GM12891 (cell line): ENCODE data around the gene FAM149B1.

ENCODE experiments used
- DNase-seq: peaks from one replicate; pipeline ENCODE4 v3.0.0; 2011; ENCODE audit warnings: low spot score; ENCODE audit not compliant: insufficient read length
- FAIRE-seq: peaks from 2 replicates; lab custom pipeline; 2011; peaks lifted over from hg19 to GRCh38; lab: Jason Lieb, UNC
- PAX5 ChIP-seq: IDR thresholded peaks from 2 replicates; pipeline ENCODE4 v1.6.1; 2011; ENCODE audit warnings: low read length, moderate library complexity, mild to moderate bottlenecking; ENCODE audit not compliant: insufficient read depth, severe bottlenecking
- POLR2A ChIP-seq: IDR thresholded peaks from 2 replicates; pipeline ENCODE4 v1.6.1; 2011; ENCODE audit warnings: low read depth, low read length, control low read depth
- POLR2AphosphoS5 ChIP-seq: IDR thresholded peaks from 2 replicates; pipeline ENCODE4 v1.6.1; 2011; ENCODE audit warnings: low read depth, low read length, control low read depth
- POU2F2 ChIP-seq: IDR thresholded peaks from 2 replicates; pipeline ENCODE4 v1.6.1; 2011; ENCODE audit warnings: low read depth, mild to moderate bottlenecking, control low read depth, low read length, moderate library complexity
- SPI1 ChIP-seq: IDR thresholded peaks from 2 replicates; pipeline ENCODE4 v1.6.1; 2011; ENCODE audit warnings: low read depth, low read length, control low read depth
- TAF1 ChIP-seq: IDR thresholded peaks from 2 replicates; pipeline ENCODE4 v1.6.1; 2011; ENCODE audit warnings: low read depth, low read length, control low read depth

The FAM149B1 gene

GRCh38 chr10:73172867-73173266 lies 4.9 kb downstream of the FAM149B1 start:
- DNase-seq (no peak), FAIRE-seq (no peak)
- TF ChIP-seq SPI1 (no peak), TAF1 (no peak), PAX5 (no peak), POLR2AphosphoS5 (no peak), POU2F2 (no peak), POLR2A (no peak)

DNA sequence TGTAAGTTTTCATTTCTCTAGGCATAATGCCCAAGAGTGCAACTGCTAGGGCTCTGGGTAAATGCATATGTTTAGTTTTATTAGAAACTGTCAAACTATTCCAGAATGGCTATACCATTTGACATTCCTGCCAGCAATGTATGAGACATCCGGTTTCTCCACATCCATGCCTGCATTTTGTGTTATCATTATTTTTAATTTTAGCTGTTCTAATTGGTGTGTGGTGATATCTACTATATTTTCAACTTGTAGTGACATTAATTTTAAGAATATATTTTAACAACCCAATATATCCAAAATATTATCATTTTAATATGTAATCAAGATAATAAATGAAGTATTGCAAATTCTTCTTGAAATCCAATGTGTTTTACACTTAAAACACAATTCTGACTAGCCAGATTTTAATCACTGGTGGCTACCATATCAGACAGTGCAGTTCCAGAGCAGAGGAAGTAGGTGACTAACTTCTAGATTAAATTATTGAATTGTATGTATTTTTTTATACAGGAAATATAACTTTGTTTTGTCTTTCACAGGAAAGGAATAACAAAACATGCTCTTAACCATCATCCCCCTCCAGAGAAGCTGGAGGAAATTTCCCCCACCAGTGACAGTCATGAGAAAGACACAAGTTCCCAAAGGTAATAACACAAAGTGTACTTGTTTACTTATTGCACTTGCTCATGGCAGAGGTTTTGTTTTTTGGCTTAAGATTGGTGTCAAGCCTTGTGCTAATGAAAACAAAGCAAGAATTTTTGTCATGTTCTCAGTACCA lies 6.4 kb downstream of the FAM149B1 start:
- TF ChIP-seq POU2F2 (no peak), POLR2A (no peak), POLR2AphosphoS5 (no peak), PAX5 (no peak), SPI1 (no peak), TAF1 (no peak)
- DNase-seq (no peak), FAIRE-seq (no peak)

DNA sequence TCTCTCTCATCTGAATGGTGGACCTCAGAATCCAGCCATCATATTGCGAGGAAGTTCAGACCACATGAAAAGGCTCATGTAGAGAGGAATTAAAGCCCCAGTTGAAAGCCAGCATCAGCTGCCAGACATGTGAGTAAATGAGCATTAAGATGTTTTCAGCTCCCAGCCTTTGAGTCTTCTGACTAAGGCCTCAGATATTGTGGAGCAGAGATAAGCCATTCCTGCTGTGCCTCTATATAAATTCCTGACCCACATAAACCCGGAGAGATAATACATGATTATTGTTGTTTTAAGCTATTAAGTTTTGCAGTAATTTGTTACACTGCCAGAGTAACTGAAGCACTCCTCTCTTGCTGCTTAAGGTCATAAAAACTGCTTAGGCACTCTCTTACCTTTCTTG lies 14.6 kb downstream of the FAM149B1 start:
- TF ChIP-seq SPI1 (no peak), POLR2AphosphoS5 (no peak), TAF1 (no peak), PAX5 (no peak), POU2F2 (no peak), POLR2A (no peak)
- DNase-seq = no peak
- FAIRE-seq = no peak

DNA sequence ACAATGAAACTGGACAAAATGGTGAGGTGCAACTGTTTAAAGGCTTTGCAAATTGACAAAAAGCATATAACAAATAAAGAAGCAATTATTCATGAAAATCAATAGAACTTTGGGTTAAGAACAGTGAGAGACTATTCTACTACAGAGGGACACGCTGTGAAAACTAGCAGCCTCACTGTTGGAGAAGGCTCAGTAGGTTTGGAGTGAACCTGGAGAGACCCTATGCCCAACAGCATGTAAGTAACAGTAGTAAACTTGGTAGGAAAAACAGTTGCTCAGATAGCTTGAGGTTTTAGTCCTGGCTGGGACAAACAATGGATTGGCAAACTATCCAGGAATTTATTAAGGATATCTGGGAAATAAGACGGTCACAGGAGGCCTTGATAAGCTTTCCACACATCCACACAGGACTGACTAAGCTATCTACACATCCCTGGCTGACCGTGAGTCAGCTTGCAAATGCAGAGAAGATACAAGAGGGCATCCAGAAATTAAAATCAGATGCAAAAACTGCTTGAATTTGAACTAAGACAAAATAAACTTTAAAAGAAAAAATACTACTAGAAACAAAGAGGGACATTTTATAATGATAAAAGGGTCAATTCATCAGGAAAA lies 15.9 kb downstream of the FAM149B1 start:
- FAIRE-seq (no peak), DNase-seq (no peak)
- TF ChIP-seq POLR2AphosphoS5 (no peak), POU2F2 (no peak)

- TF ChIP-seq POU2F2 = no peak
- no peak for TF ChIP-seq TAF1
- no peak for TF ChIP-seq POLR2A
- TF ChIP-seq POLR2AphosphoS5 = no peak
- no peak for TF ChIP-seq PAX5
- TF ChIP-seq SPI1 = no peak
- DNase-seq (no peak), FAIRE-seq (no peak)
Measured at GRCh38 chr10:73186266-73186665, 18.3 kb downstream of the FAM149B1 start.

DNA sequence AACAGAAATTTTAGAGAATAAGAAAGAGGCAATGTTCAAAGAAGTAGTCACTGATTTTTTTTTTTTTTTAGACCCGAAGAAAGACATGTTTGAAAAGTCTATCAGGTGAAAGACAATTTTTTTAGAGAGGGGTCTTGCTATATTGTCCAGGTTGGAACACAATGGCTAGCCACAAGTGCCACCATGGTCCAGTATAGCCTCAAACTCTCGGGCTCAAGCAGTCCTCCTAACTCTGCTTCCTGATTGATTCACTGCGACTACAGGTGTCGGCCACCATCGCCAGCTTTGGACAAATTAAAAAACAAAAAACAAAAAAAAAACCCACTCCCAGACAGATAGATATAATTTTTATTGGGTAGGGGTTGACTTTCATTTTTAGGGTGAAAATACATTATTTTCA lies 22.3 kb downstream of the FAM149B1 start:
- TF ChIP-seq TAF1 (no peak), POU2F2 (no peak), POLR2A (no peak), PAX5 (no peak), POLR2AphosphoS5 (no peak), SPI1 (no peak)
- FAIRE-seq (no peak), DNase-seq (no peak)

DNA sequence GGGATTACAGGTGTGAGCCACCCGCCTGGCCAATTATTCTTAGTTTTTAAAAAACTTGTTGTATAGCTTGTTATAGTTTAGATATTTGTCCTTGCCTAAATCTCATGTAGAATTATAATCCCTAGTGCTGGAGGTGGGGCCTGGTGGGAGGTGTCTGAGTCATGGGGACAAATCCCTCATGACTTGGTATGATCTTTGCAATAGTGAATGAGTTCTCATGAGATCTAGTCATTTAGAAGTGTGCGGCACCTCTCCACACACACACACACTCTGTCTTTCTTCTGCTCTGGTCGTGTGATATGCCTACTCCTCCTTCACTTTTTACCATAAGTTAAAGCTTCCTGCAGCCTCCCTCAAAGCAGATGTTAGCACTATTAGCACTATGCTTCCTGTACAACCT lies 37.2 kb downstream of the FAM149B1 start:
- DNase-seq = no peak
- no peak for FAIRE-seq

GRCh38 chr10:73205890-73206289 lies 38.0 kb downstream of the FAM149B1 start:
- TF ChIP-seq SPI1 (no peak), POU2F2 (no peak), TAF1 (no peak), PAX5 (no peak), POLR2AphosphoS5 (no peak), POLR2A (no peak)
- FAIRE-seq = no peak
- no peak for DNase-seq

More for the DNA sequence above, 37.2 kb downstream of the FAM149B1 start:
- no peak for TF ChIP-seq TAF1
- no peak for TF ChIP-seq SPI1
- no peak for TF ChIP-seq POLR2A
- TF ChIP-seq PAX5 = no peak
- no peak for TF ChIP-seq POU2F2
- no peak for TF ChIP-seq POLR2AphosphoS5

DNA sequence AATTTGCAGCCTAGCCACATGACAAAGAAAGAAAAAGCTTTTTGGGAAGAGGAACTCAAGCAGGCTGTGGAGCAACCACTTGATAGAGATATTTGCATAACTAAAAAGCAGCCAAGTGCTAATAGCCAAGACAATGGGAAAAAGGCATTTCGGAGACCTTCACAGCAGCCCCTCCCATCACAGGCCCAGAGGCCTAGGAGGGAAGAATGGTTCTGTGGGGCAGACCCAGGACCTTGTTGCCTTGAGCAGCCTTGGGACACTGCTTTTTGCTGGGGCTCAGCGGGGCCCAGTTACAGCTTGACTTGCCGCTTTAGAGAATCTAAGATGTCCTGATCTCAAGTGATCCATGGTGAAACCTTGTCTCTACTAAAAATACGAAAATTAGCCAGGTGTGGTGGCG lies 38.5 kb downstream of the FAM149B1 start:
- FAIRE-seq (no peak), DNase-seq (no peak)
- TF ChIP-seq POLR2AphosphoS5 = no peak

DNA sequence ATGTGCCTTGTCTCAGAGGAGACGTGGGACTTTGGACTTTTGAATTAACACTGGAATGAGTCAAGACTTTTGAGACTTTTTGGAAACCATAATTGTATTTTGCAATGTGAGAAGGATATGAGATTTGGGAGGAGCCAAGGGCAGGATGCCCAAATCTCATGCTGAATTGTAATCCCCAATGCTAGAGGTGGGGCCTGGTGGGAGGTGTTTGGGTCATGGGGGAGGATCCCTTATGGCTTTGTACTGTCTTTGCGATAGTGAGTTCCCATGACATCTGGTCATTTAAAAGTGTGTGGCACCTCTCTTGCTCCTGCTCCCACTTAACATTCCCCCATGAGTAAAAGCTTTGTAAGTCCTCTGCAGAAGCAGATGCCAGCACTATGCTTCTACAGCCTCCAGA lies 40.0 kb downstream of the FAM149B1 start:
- FAIRE-seq = no peak
- DNase-seq = no peak
- no peak for TF ChIP-seq SPI1

- no peak for DNase-seq
- no peak for FAIRE-seq
- TF ChIP-seq SPI1 (no peak), PAX5 (no peak), POLR2AphosphoS5 (no peak), POLR2A (no peak), TAF1 (no peak), POU2F2 (no peak)
Measured at GRCh38 chr10:73209705-73210104, 41.8 kb downstream of the FAM149B1 start.
